Caco-2 (cell line): ENCODE measurements around the gene ASTN2. TPM values are rescaled to one million over a fixed set of nuclear protein-coding genes. Genes with fewer than 3 reads are reported as not detected.

Source experiments
- BruUV-seq: library from RNA; stranded (reverse); fragments of 400-500 nt; replicated peaks from 2 replicates; lab custom pipeline; 2021; lab: Mats Ljungman, UMichigan
- CTCF ChIA-PET: fragments of 300-600 bp; sonication (Branson Sonifier 250); formaldehyde crosslinking; loops from one replicate; lab custom pipeline; 2022; ENCODE audit warnings: antibody characterized with exemption; lab: Charles Lee
- POLR2A ChIA-PET: fragments of 300-600 bp; sonication (Branson Sonifier 250); formaldehyde crosslinking; loops from one replicate; lab custom pipeline; 2022; ENCODE audit warnings: antibody characterized with exemption; lab: Charles Lee
- DNase-seq, 2 experiments: peaks; one replicate each; pipeline versions ENCODE4 v3.0.0 to v3.0.0-alpha.2; 2020 to 2022
- H3K27me3 ChIP-seq: replicated peaks from 2 replicates; pipeline ENCODE4 v1.6.0; 2011; ENCODE audit warnings: low read length; ENCODE audit not compliant: control insufficient read depth, insufficient read depth
- H3K36me3 ChIP-seq: 2 replicates; pipeline ENCODE4 v1.5.1; 2011; ENCODE audit warnings: low read length; ENCODE audit not compliant: control insufficient read depth, insufficient read depth
- H3K4me1 ChIP-seq: fragments of 250-450 bp; sonication (Bioruptor Pico); 2 replicates; pipeline ENCODE4 v1.5.1; 2020; ENCODE audit warnings: mild to moderate bottlenecking
- H3K4me3 ChIP-seq: 2 replicates; pipeline ENCODE4 v1.5.1; 2011; ENCODE audit warnings: low read depth, mild to moderate bottlenecking, control low read depth, low read length
- H3K9me3 ChIP-seq: fragments of 250-450 bp; sonication (Bioruptor Pico); 2 replicates; pipeline ENCODE4 v1.5.1; 2020; ENCODE audit warnings: mild to moderate bottlenecking, moderate library complexity
- H3K27ac Mint-ChIP-seq: one replicate; pipeline ENCODE4 v1.8.0; 2022; ENCODE audit warnings: mixed read lengths; ENCODE audit not compliant: unreplicated experiment
- H3K27me3 Mint-ChIP-seq: one replicate; pipeline ENCODE4 v1.8.0; 2022; ENCODE audit warnings: mixed read lengths; ENCODE audit not compliant: insufficient read depth, unreplicated experiment
- H3K36me3 Mint-ChIP-seq: one replicate; pipeline ENCODE4 v1.8.0; 2022; ENCODE audit warnings: mild to moderate bottlenecking, mixed read lengths; ENCODE audit not compliant: insufficient read depth, unreplicated experiment
- H3K4me1 Mint-ChIP-seq: one replicate; pipeline ENCODE4 v1.8.0; 2022; ENCODE audit warnings: low read depth, mixed read lengths; ENCODE audit not compliant: unreplicated experiment
- H3K4me3 Mint-ChIP-seq: one replicate; pipeline ENCODE4 v1.8.0; 2022; ENCODE audit warnings: mild to moderate bottlenecking, moderate library complexity, mixed read lengths; ENCODE audit not compliant: unreplicated experiment
- H3K9me3 Mint-ChIP-seq: one replicate; pipeline ENCODE4 v1.8.0; 2022; ENCODE audit warnings: mixed read lengths; ENCODE audit not compliant: unreplicated experiment
- CTCF ChIP-seq, 2 experiments: fragments of 200-600 bp in 1 of 2; IDR thresholded peaks; 1 replicate in 1 of 2; 2 replicates in 1 of 2; pipeline versions ENCODE4 v1.5.1 to v1.8.0; 2011 to 2022; ENCODE audit warnings: antibody characterized with exemption in 1 of 2, control low read depth in 1 of 2, inconsistent platforms in 1 of 2, low read depth in 1 of 2, low read length in 1 of 2, mild to moderate bottlenecking in 1 of 2, moderate library complexity in 1 of 2; ENCODE audit not compliant: insufficient read depth in 1 of 2, severe bottlenecking in 1 of 2, unreplicated experiment in 1 of 2
- intact Hi-C: fragments of 100-400 bp; cut with micrococcal nuclease; formaldehyde crosslinking; loops from one replicate; pipeline ENCODE4 v1.10.0; 2022; ENCODE audit not compliant: unreplicated experiment
- total RNA-seq: library from RNA; stranded (reverse); gene quantifications from 2 replicates; pipeline ENCODE4 v1.2.3, GENCODE V29; 2022

The ASTN2 gene
- total RNA-seq, 1 experiment from 2014 or later = 12.7 TPM

- Mint-ChIP-seq H3K9me3 (peaks cover 10% of the 10 kb centered on the region), H3K27ac (no peak overlapping the region), H3K4me3 (no peak overlapping the region), H3K27me3 (peaks cover 15% of the 10 kb centered on the region), H3K4me1 (no peaks in the 10 kb centered on the region), H3K36me3 (no peaks in the 10 kb centered on the region)
- TF ChIP-seq CTCF (IDR thresholded peaks at IDR 0.05; ENCODE audit: insufficient read depth in 1 of 2, low read depth in 1 of 2, low read length in 1 of 2, severe bottlenecking in 1 of 2, unreplicated experiment in 1 of 2) = no peak
- CTCF ChIA-PET = no interaction called here
- Histone ChIP-seq H3K4me3 (no peak overlapping the region), H3K36me3 (no peaks in the 10 kb centered on the region), H3K4me1 (no peaks in the 10 kb centered on the region), H3K27me3 (no peaks in the 10 kb centered on the region), H3K9me3 (no peaks in the 10 kb centered on the region)
- no TSS peak for BruUV-seq
- intact Hi-C loops = no loop called here
- DNase-seq = no peak
- POLR2A ChIA-PET = no interaction called here
Observed at GRCh38 chr9:117268847-117269446, 145.9 kb downstream of the ASTN2 start.

DNA sequence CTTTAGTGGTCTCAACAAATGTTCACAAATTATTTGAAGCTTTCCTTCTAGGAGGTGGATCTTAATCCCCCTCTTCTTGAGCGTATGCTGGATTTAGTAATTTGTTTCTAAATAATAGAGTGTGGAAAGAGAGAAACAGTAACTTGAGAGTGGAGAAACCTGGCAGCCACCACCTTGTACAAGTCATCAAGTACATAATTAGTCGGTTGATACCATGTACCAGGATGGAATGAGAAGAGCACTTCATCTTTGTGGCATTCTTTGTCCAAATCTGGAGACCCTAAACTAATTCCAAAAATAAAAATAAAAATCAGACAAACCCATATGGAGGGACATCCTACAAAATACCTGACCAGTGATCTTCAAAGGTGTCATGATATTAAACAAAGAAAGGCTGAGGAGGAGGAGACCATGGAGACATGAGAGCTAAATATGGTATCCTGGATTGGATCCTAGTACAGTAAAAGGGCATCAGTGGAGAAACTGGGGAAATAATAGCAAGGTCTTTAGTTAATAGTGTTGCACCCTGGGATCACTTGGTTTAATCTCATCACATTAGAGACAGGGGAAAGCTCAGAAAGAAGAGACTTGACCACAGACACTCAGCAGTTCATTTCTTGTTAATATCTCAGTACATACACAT lies 147.9 kb downstream of the ASTN2 start:
- H3K27ac Mint-ChIP-seq = no peak overlapping the region

DNA sequence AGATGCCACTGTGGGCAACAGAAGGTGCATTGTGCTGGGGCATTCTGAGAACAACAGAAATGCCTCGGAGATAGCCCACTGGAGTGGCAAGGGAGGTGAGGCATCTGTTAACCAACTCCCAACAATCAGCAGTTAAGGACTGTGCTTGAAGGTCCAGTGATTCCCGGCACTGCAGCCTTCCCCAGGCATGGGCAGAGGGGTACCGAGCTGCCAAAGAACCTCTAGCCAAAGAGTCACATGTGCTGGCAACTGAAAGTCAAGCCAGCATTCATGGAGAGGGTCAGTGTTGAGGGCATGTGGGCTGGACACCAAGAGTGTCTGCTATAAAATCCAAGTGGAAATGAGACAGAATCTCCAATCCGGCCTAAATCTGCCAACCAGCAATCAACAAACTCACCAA lies 149.6 kb downstream of the ASTN2 start:
- POLR2A ChIA-PET = no interaction called here
- Histone ChIP-seq H3K4me1 (no peaks in the 10 kb centered on the region), H3K9me3 (no peaks in the 10 kb centered on the region), H3K4me3 (no peak overlapping the region), H3K36me3 (no peaks in the 10 kb centered on the region), H3K27me3 (no peaks in the 10 kb centered on the region)
- BruUV-seq = no TSS peak
- CTCF ChIA-PET = no interaction called here
- H3K36me3 Mint-ChIP-seq = no peaks in the 10 kb centered on the region
- H3K4me1 Mint-ChIP-seq = no peaks in the 10 kb centered on the region
- H3K27me3 Mint-ChIP-seq = peaks cover 10% of the 10 kb centered on the region
- intact Hi-C loops = no loop called here
- H3K9me3 Mint-ChIP-seq = no peaks in the 10 kb centered on the region
- H3K27ac Mint-ChIP-seq = no peak overlapping the region
- no peak overlapping the region for H3K4me3 Mint-ChIP-seq
- no peak for TF ChIP-seq CTCF (IDR thresholded peaks at IDR 0.05; ENCODE audit: insufficient read depth in 1 of 2, low read depth in 1 of 2, low read length in 1 of 2, severe bottlenecking in 1 of 2, unreplicated experiment in 1 of 2)
- no peak for DNase-seq

More for the DNA sequence above, 147.9 kb downstream of the ASTN2 start:
- POLR2A ChIA-PET = no interaction called here
- Histone ChIP-seq H3K27me3 (no peaks in the 10 kb centered on the region), H3K9me3 (no peaks in the 10 kb centered on the region), H3K4me1 (no peaks in the 10 kb centered on the region), H3K36me3 (no peaks in the 10 kb centered on the region), H3K4me3 (no peak overlapping the region)
- DNase-seq = no peak
- TF ChIP-seq CTCF (IDR thresholded peaks at IDR 0.05; ENCODE audit: insufficient read depth in 1 of 2, low read depth in 1 of 2, low read length in 1 of 2, severe bottlenecking in 1 of 2, unreplicated experiment in 1 of 2) = no peak
- H3K36me3 Mint-ChIP-seq = no peaks in the 10 kb centered on the region
- intact Hi-C loops = no loop called here
- no TSS peak for BruUV-seq
- peaks cover 10% of the 10 kb centered on the region for H3K27me3 Mint-ChIP-seq
- CTCF ChIA-PET = no interaction called here
- H3K4me3 Mint-ChIP-seq = no peak overlapping the region
- no peaks in the 10 kb centered on the region for H3K9me3 Mint-ChIP-seq
- no peaks in the 10 kb centered on the region for H3K4me1 Mint-ChIP-seq
